Measurements from ENCODE around the gene LRP5. TPM values are rescaled to one million over a fixed set of nuclear protein-coding genes. Genes with fewer than 3 reads are reported as not detected.
A peak's percentile ranks its signal among the peaks of the same experiment; 100 is the strongest.

The LRP5 gene
- total and polyA plus RNA-seq, 9 of the 15 experiments (the other 6 are each of a cell fraction or from before 2014, with no cell fraction given), result 0.48 to 44.2 (median 13.5) TPM

GRCh38 chr11:68442433-68442832, 130.0 kb downstream of the LRP5 start:
- ChIA-PET POLR2A (interaction anchor here (0.6 to 1.1 kb wide), 4 partner anchors 10 to 929 kb away, joined by 3 to 4 read pairs (median 3); no protein-coding TSS in a partner anchor), CTCF (ENCODE audit: low intra/inter-chr PET ratio) (no interaction called here)
- 87% methylated on average over 10 of the region's 10 CpGs for WGBS (ENCODE audit: insufficient coverage, low coverage, missing lambda C conversion rate)

GRCh38 chr11:68444566-68444965, 132.2 kb downstream of the LRP5 start:
- Histone ChIP-seq H3K4me3 (no peak overlapping the region), H3K36me3 (ENCODE audit: control insufficient read depth, insufficient read depth, low read length) (peaks cover 49% of the 10 kb centered on the region; the same call in 2 of the 3 replicates), H3K27ac (ENCODE audit: extremely low read depth, low read depth, low read length) (no peak overlapping the region), H3K9me1 (ENCODE audit: control insufficient read depth, insufficient read depth, low read length) (peaks cover 3% of the 10 kb centered on the region), H3K27me3 (ENCODE audit: control insufficient read depth in 2 of 2, insufficient read depth in 2 of 2, low read length in 2 of 2) (no peaks in the 10 kb centered on the region), H4K20me1 (replicated peaks; ENCODE audit: control insufficient read depth, insufficient read depth, low read length) (no peaks in the 10 kb centered on the region; the same call in 1 of the 2 replicates), H3K9ac (ENCODE audit: insufficient read depth in 1 of 2, low read depth in 2 of 2, low read length in 2 of 2) (no peak overlapping the region), H3K79me2 (ENCODE audit: control insufficient read depth, insufficient read depth, low read length) (no peaks in the 10 kb centered on the region), H2AFZ (ENCODE audit: low read depth, low read length) (no peak overlapping the region), H3K9me3 (replicated peaks; ENCODE audit: control insufficient read depth, insufficient read depth, low read depth, low read length) (no peaks in the 10 kb centered on the region), H3K4me2 (ENCODE audit: insufficient read depth, low read length) (no peak overlapping the region), H3K4me1 (replicated peaks in 1 of 2; ENCODE audit: control insufficient read depth in 2 of 2, insufficient read depth in 2 of 2, low read length in 2 of 2) (peaks cover 0 to 24% of the 10 kb centered on the region in 2 experiments; a peak in 2 of 5 replicates)
- ChIA-PET POLR2A (no interaction called here), CTCF (ENCODE audit: low intra/inter-chr PET ratio) (no interaction called here)
- 80% methylated on average over 6 of the region's 6 CpGs for WGBS (ENCODE audit: insufficient coverage, low coverage, missing lambda C conversion rate)
- ATAC-seq (no peak), FAIRE-seq (no peak), DNase-seq (ENCODE audit: extremely low read depth in 1 of 4, low spot score in 3 of 4) (no peak)
- intact Hi-C loops (cut with micrococcal nuclease) (no loop called here), in situ Hi-C loops (cut with MboI) (loop anchor here (10.0 kb wide), 1 partner anchor 190 kb away; no protein-coding TSS in a partner anchor)
- no TSS peak for BruUV-seq (replicated peaks)
- no peak for TF ChIP-seq ZNF224 (CRISPR knock-in tag; IDR thresholded peaks at IDR 0.05)
- TF ChIP-seq NR3C1 (CRISPR knock-in tag; IDR thresholded peaks at IDR 0.05), result no peak
- no peak for TF ChIP-seq CBX5 (IDR thresholded peaks at IDR 0.05; ENCODE audit: borderline replicate concordance, low read depth)
- TF ChIP-seq PKNOX1 (IDR thresholded peaks at IDR 0.05), result no peak
- TF ChIP-seq ZNF444 (CRISPR knock-in tag; IDR thresholded peaks at IDR 0.05), result no peak
- TF ChIP-seq OTX1 (CRISPR knock-in tag; IDR thresholded peaks at IDR 0.05), result no peak
- no peak for TF ChIP-seq MIER1 (IDR thresholded peaks at IDR 0.05; ENCODE audit: low read depth)
- no peak for TF ChIP-seq ZBED1 (IDR thresholded peaks at IDR 0.05)
- TF ChIP-seq PML (IDR thresholded peaks at IDR 0.05; ENCODE audit: low read length), result no peak
- no peak for TF ChIP-seq MAX (CRISPR knock-in tag; IDR thresholded peaks at IDR 0.05)
- TF ChIP-seq ETV6 (IDR thresholded peaks at IDR 0.05; ENCODE audit: borderline replicate concordance in 1 of 2, low read depth in 2 of 2, low read length in 1 of 2), result no peak
- no peak for TF ChIP-seq ETV6 (CRISPR knock-in tag; IDR thresholded peaks at IDR 0.05; ENCODE audit: borderline replicate concordance)

More at GRCh38 chr11:68442433-68442832, 130.0 kb downstream of the LRP5 start:
- Histone ChIP-seq H3K36me3 (ENCODE audit: control insufficient read depth, insufficient read depth, low read length) (peaks cover 53% of the 10 kb centered on the region; the same call in 2 of the 3 replicates), H3K79me2 (ENCODE audit: control insufficient read depth, insufficient read depth, low read length) (no peaks in the 10 kb centered on the region), H3K9me3 (replicated peaks; ENCODE audit: control insufficient read depth, insufficient read depth, low read depth, low read length) (no peaks in the 10 kb centered on the region), H3K4me2 (ENCODE audit: insufficient read depth, low read length) (no peak overlapping the region), H2AFZ (ENCODE audit: low read depth, low read length) (no peak overlapping the region), H3K9ac (ENCODE audit: insufficient read depth in 1 of 2, low read depth in 2 of 2, low read length in 2 of 2) (peak overlapping the region in 1 of 2 experiments; percentile 20; a peak in 1 of 4 replicates), H3K9me1 (ENCODE audit: control insufficient read depth, insufficient read depth, low read length) (peaks cover 5% of the 10 kb centered on the region), H4K20me1 (replicated peaks; ENCODE audit: control insufficient read depth, insufficient read depth, low read length) (no peaks in the 10 kb centered on the region; the same call in 1 of the 2 replicates), H3K4me3 (no peak overlapping the region), H3K27me3 (ENCODE audit: control insufficient read depth in 2 of 2, insufficient read depth in 2 of 2, low read length in 2 of 2) (no peaks in the 10 kb centered on the region), H3K27ac (ENCODE audit: extremely low read depth, low read depth, low read length) (no peak overlapping the region), H3K4me1 (replicated peaks in 1 of 2; ENCODE audit: control insufficient read depth in 2 of 2, insufficient read depth in 2 of 2, low read length in 2 of 2) (peaks cover 5 to 35% of the 10 kb centered on the region in 2 experiments; a peak in 4 of 5 replicates)
- BruUV-seq (replicated peaks), result no TSS peak
- ATAC-seq, result no peak
- no peak for TF ChIP-seq E2F1 (CRISPR knock-in tag; IDR thresholded peaks at IDR 0.05)
- TF ChIP-seq FOXA3 (CRISPR knock-in tag; conservative IDR thresholded peaks at IDR 0.05 in 1 of 2, IDR thresholded peaks at IDR 0.05 in 1 of 2), result 0 out of 4 replicates have a peak, but pooled peaks of 1 of the 2 experiments have one; percentile 32
- in situ Hi-C loops (cut with MboI), result loop anchor here (10.0 kb wide), 1 partner anchor 188 kb away; no protein-coding TSS in a partner anchor
- no peak for DNase-seq (ENCODE audit: extremely low read depth in 1 of 4, low spot score in 3 of 4)
- intact Hi-C loops (cut with micrococcal nuclease), result no loop called here
- FAIRE-seq, result no peak

All from K562 (cell line).